Measurements from ENCODE around the gene BDP1.

GRCh38 chr5:71475788-71476384, 20.4 kb downstream of the BDP1 start:
- TF ChIP-seq GATA3 (IDR thresholded peaks at IDR 0.05; ENCODE audit: low read depth, low read length) (no peak), GATA2 (IDR thresholded peaks at IDR 0.05; ENCODE audit: low read depth, low read length) (no peak)

All from SH-SY5Y (cell line).